B cell (primary cell): ENCODE data around the gene CHCHD6.

Experiments
- EZH2 ChIP-seq: IDR thresholded peaks from 2 replicates; pipeline ENCODE4 v1.6.1; 2012; ENCODE audit warnings: borderline replicate concordance, low read depth, mild to moderate bottlenecking, moderate library complexity, low read length; ENCODE audit not compliant: insufficient read depth, poor library complexity, severe bottlenecking
- TF ChIP-seq, protein P1 (sequence below): fragments of 200-600 bp; IDR thresholded peaks from one replicate; pipeline ENCODE4 v1.8.0; 2022; ENCODE audit warnings: antibody characterized with exemption, mild to moderate bottlenecking

DNA sequence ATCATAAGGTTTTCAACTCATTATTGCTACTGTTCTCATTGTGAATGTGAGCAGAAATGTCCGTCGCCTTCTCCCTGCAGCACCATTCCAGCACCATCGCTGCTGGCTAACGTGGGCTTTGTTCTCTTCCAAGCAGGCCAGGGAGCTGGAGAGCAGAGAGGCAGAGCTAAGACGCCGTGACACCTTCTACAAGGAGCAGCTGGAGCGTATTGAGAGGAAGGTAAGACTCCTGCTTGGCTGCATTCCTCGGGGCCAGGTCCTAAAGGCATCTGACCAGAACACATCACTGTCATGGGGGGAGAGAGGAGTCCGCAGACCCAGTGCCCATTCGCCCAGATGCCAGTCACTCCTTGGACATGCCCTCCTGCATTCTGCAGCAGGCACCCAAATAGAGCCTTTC is 148.5 kb downstream of the CHCHD6 start:
- no peak for TF ChIP-seq EZH2
- TF ChIP-seq, protein P1, sequence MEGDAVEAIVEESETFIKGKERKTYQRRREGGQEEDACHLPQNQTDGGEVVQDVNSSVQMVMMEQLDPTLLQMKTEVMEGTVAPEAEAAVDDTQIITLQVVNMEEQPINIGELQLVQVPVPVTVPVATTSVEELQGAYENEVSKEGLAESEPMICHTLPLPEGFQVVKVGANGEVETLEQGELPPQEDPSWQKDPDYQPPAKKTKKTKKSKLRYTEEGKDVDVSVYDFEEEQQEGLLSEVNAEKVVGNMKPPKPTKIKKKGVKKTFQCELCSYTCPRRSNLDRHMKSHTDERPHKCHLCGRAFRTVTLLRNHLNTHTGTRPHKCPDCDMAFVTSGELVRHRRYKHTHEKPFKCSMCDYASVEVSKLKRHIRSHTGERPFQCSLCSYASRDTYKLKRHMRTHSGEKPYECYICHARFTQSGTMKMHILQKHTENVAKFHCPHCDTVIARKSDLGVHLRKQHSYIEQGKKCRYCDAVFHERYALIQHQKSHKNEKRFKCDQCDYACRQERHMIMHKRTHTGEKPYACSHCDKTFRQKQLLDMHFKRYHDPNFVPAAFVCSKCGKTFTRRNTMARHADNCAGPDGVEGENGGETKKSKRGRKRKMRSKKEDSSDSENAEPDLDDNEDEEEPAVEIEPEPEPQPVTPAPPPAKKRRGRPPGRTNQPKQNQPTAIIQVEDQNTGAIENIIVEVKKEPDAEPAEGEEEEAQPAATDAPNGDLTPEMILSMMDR: no peak
